Subcutaneous adipose tissue (tissue), 4 donors: Measurements from ENCODE around the gene SLBP. TPM values are rescaled to one million over a fixed set of nuclear protein-coding genes. Genes with fewer than 3 reads are reported as not detected.

Source experiments
- CTCF ChIP-seq: fragments of 450-650 bp; IDR thresholded peaks from one replicate; pipeline ENCODE4 v1.5.1; 2016; ENCODE audit warnings: low read depth, mild to moderate bottlenecking, control low read depth, antibody characterized with exemption, moderate library complexity
- total RNA-seq, 4 donors: library from RNA; depleted of rRNA; stranded (reverse); fragments of >200 nt; gene quantifications; one replicate each; pipeline ENCODE4 v1.1.0, GENCODE V29; 2016

Gene SLBP
- total RNA-seq, 4 donors from 2014 or later = 33.2 to 41.1 (median 37.0) TPM

GRCh38 chr4:1686440-1687036, 25.6 kb downstream of the SLBP start:
- TF ChIP-seq CTCF = no peak

- TF ChIP-seq CTCF = no peak
These were observed 26.6 kb downstream of the SLBP start for GRCh38 chr4:1685235-1686150.

- no peak for TF ChIP-seq CTCF
These were observed 27.4 kb downstream of the SLBP start for GRCh38 chr4:1684506-1685234.

- no peak for TF ChIP-seq CTCF
These were observed 28.2 kb downstream of the SLBP start, which contains the start of gene FAM53A for GRCh38 chr4:1683736-1684505. Gene FAM53A, minus strand, starts transcription at chr4:1684313. Its CDS starts 15,572 bp downstream, at chr4:1668741.

GRCh38 chr4:1683261-1683735, 28.8 kb downstream of the SLBP start:
- no peak for TF ChIP-seq CTCF

GRCh38 chr4:1682860-1683259, 29.3 kb downstream of the SLBP start:
- no peak for TF ChIP-seq CTCF
